Measurements from ENCODE around the gene MLXIP.

DNA sequence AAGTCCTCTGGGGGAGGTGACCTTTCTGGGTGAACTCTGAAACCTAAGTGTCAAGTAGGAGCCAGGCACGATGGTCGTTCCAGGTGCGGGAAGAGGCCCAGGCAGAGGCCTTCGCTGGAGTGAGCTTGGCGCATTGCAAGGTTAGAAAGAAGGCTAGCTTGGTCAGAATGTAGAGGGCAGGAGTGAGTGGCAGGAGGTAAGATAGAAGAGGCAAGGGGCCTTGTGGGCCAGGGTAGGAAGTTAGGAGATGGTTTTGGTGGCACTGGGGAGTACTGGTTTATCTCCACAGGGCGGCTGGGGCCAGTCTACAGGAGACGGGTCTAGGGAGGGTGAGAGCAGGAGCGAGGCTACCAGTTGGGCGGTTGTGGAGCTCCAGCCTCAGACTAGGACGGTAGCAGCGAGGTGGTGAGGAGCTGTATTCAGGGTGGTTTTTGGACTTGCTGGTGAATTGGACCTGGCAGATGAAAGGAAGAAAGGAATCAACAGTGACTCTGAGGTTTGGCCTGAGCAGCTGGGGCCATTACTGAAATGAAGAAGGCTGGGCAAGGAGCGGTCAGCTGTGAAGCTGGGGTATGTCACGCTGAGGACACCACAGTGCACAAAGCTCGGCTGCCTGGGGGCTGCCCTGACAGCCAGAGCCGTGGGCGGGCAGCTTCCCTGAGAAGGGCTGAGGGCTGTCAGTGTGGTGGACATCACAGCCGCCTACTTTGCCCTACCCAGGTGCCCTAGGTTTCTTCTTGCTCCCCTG, 9.0 kb downstream of the MLXIP start:
- TF ChIP-seq, protein P1, sequence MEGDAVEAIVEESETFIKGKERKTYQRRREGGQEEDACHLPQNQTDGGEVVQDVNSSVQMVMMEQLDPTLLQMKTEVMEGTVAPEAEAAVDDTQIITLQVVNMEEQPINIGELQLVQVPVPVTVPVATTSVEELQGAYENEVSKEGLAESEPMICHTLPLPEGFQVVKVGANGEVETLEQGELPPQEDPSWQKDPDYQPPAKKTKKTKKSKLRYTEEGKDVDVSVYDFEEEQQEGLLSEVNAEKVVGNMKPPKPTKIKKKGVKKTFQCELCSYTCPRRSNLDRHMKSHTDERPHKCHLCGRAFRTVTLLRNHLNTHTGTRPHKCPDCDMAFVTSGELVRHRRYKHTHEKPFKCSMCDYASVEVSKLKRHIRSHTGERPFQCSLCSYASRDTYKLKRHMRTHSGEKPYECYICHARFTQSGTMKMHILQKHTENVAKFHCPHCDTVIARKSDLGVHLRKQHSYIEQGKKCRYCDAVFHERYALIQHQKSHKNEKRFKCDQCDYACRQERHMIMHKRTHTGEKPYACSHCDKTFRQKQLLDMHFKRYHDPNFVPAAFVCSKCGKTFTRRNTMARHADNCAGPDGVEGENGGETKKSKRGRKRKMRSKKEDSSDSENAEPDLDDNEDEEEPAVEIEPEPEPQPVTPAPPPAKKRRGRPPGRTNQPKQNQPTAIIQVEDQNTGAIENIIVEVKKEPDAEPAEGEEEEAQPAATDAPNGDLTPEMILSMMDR (IDR thresholded peaks at IDR 0.05; ENCODE audit: insufficient read depth, low read length, poor library complexity, severe bottlenecking), result no peak
- no peak for TF ChIP-seq EZH2phosphoT487 (conservative IDR thresholded peaks at IDR 0.05; ENCODE audit: low read length)
